Panc1 (cell line): ENCODE data around the gene SPCS3. TPM values are rescaled to one million over a fixed set of nuclear protein-coding genes. Genes with fewer than 3 reads are reported as not detected.
A peak's percentile ranks its signal among the peaks of the same experiment; 100 is the strongest.

Experiments used
- ATAC-seq: fragments of 200-7000 bp; cut with Tn5 transposase; 2 replicates; pipeline ENCODE4 v1.9.1; 2020; ENCODE audit warnings: mild to moderate bottlenecking, moderate library complexity
- BruUV-seq: library from RNA; stranded (reverse); fragments of 400-500 nt; replicated peaks from 2 replicates; lab custom pipeline; 2021; lab: Mats Ljungman, UMichigan
- CTCF ChIA-PET: fragments of 300-600 bp; sonication (Branson Sonifier 250); formaldehyde crosslinking; loops from one replicate; lab custom pipeline; 2022; ENCODE audit warnings: antibody characterized with exemption; lab: Charles Lee
- POLR2A ChIA-PET: fragments of 300-600 bp; sonication (Branson Sonifier 250); formaldehyde crosslinking; loops from one replicate; lab custom pipeline; 2022; ENCODE audit warnings: antibody characterized with exemption; lab: Charles Lee
- DNase-seq: peaks from one replicate; pipeline ENCODE4 v3.0.0-alpha.2; 2010; ENCODE audit warnings: low read depth, low spot score
- H3K27ac ChIP-seq: 2 replicates; pipeline ENCODE4 v1.5.1; 2011; ENCODE audit warnings: mild to moderate bottlenecking, low read length, inconsistent platforms
- H3K27me3 ChIP-seq: fragments of 200-500 bp; sonication (Bioruptor generic); 2 replicates; pipeline ENCODE4 v1.6.0; 2014; ENCODE audit warnings: low read length, inconsistent platforms; ENCODE audit not compliant: control insufficient read depth, insufficient read depth
- H3K36me3 ChIP-seq: fragments of 200-500 bp; sonication (Bioruptor generic); 2 replicates; pipeline ENCODE4 v1.5.1; 2014; ENCODE audit warnings: inconsistent platforms, mild to moderate bottlenecking, low read length, moderate library complexity; ENCODE audit not compliant: control insufficient read depth, insufficient read depth
- H3K4me1 ChIP-seq: 2 replicates; pipeline ENCODE4 v1.5.1; 2011; ENCODE audit warnings: inconsistent platforms, mild to moderate bottlenecking, low read length, moderate library complexity; ENCODE audit not compliant: control insufficient read depth, insufficient read depth
- H3K4me3 ChIP-seq, 2 experiments: 2 replicates each; pipeline ENCODE4 v1.5.1; 2011 to 2012; ENCODE audit warnings: low read depth in 2 of 2, low read length in 2 of 2, mild to moderate bottlenecking in 2 of 2, inconsistent platforms in 1 of 2, moderate library complexity in 1 of 2
- H3K9me3 ChIP-seq: fragments of 200-500 bp; sonication (Bioruptor generic); 2 replicates; pipeline ENCODE4 v1.5.1; 2014; ENCODE audit warnings: low read depth, mild to moderate bottlenecking, inconsistent platforms, low read length, moderate library complexity; ENCODE audit not compliant: control insufficient read depth, insufficient read depth
- CTCF ChIP-seq: fragments of 450-650 bp; IDR thresholded peaks from 2 replicates; pipeline ENCODE4 v1.5.1; 2017; ENCODE audit warnings: mild to moderate bottlenecking
- POLR2AphosphoS5 ChIP-seq: IDR thresholded peaks from 2 replicates; pipeline ENCODE4 v1.6.1; 2012; ENCODE audit warnings: mild to moderate bottlenecking, low read depth, low read length, moderate library complexity
- SIN3A ChIP-seq: IDR thresholded peaks from 2 replicates; pipeline ENCODE4 v1.6.1; 2012; ENCODE audit warnings: low read depth, mild to moderate bottlenecking, low read length, moderate library complexity, borderline replicate concordance; ENCODE audit not compliant: insufficient read depth
- TCF7L2 ChIP-seq: IDR thresholded peaks from 2 replicates; pipeline ENCODE4 v1.6.1; 2011; ENCODE audit warnings: mild to moderate bottlenecking, low read depth, low read length, inconsistent platforms
- in situ Hi-C: cut with HindIII; loops from 2 replicates; pipeline ENCODE4 v1.10.0; 2016; ENCODE audit warnings: low sequenced_read_pairs, low pct_unique_long_range_greater_than_20kb
- intact Hi-C: fragments of 100-400 bp; cut with micrococcal nuclease; formaldehyde crosslinking; loops from one replicate; pipeline ENCODE4 v1.10.0; 2022; ENCODE audit not compliant: unreplicated experiment
- total RNA-seq: library from RNA; stranded (reverse); gene quantifications from one replicate; pipeline ENCODE4 v1.2.1, GENCODE V29; 2021; ENCODE audit not compliant: unreplicated experiment
- TF ChIP-seq, protein P1 (sequence below), 2 experiments: IDR thresholded peaks; 2 replicates each; pipeline ENCODE4 v1.6.1; 2011 to 2012; ENCODE audit warnings: low read depth in 2 of 2, control low read depth in 1 of 2, low read length in 1 of 2, mild to moderate bottlenecking in 1 of 2, moderate library complexity in 1 of 2; ENCODE audit not compliant: insufficient read depth in 1 of 2

The SPCS3 gene
- total RNA-seq, 1 experiment from 2014 or later: 78.5 TPM

- POLR2A ChIA-PET: no interaction called here
- CTCF ChIA-PET: no interaction called here
- DNase-seq (no peak), ATAC-seq (no peak)
- TF ChIP-seq SIN3A (no peak), POLR2AphosphoS5 (no peak), CTCF (no peak), TCF7L2 (no peak)
- Histone ChIP-seq H3K36me3 (no peaks in the 10 kb centered on the region), H3K4me3 (no peak overlapping the region), H3K27me3 (no peaks in the 10 kb centered on the region), H3K9me3 (no peaks in the 10 kb centered on the region), H3K4me1 (no peaks in the 10 kb centered on the region), H3K27ac (no peak overlapping the region)
- no TSS peak for BruUV-seq
- intact Hi-C loops (no loop called here), in situ Hi-C loops (no loop called here)
These were observed 46.0 kb upstream of the SPCS3 start for GRCh38 chr4:176273736-176274135.

DNA sequence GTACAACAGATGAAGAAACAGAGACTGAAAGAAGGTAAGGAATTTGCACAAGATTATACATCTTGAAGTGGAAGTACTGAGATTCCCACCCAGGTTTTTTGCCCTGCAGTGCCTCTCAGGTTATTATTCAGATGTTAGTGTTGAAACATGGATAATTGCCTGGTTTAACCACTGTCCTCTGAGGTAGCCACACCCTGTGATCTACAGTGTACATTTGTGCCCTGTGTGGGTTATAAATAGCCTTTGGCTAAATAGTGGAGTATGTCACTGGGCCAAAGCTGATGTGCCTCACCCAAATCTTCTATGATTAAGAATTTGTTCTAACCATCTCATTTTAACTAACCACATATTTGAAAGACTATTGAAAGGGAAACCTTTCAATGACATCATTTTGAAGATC lies 45.3 kb upstream of the SPCS3 start:
- ATAC-seq (no peak), DNase-seq (no peak)
- Histone ChIP-seq H3K4me3 (no peak overlapping the region), H3K36me3 (no peaks in the 10 kb centered on the region), H3K4me1 (no peaks in the 10 kb centered on the region), H3K9me3 (no peaks in the 10 kb centered on the region), H3K27me3 (no peaks in the 10 kb centered on the region), H3K27ac (no peak overlapping the region)
- intact Hi-C loops: no loop called here
- POLR2A ChIA-PET: no interaction called here
- TF ChIP-seq CTCF: no peak
- in situ Hi-C loops: no loop called here
- no TSS peak for BruUV-seq
- CTCF ChIA-PET: no interaction called here

DNA sequence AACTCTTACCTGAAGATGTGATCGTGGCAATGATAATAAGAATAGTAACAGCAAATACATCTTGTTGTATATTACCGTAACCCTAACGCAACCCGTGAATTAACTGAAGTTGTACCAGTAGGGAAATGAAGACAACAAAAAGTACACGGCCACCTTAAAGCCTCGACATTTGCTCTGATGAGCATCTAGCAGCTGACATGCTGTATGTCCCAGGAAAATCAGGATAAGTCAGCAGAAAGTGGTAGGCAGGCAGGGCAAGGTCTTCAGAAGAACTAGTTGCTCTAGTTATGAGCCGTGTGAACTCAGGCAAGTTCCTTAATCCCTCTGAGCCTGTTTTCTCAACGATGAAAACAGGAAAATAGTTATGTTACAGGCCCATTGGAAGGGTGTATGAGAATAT lies 43.1 kb upstream of the SPCS3 start:
- TF ChIP-seq CTCF: no peak
- TF ChIP-seq POLR2AphosphoS5: no peak
- no peak for TF ChIP-seq TCF7L2
- TF ChIP-seq, protein P1, sequence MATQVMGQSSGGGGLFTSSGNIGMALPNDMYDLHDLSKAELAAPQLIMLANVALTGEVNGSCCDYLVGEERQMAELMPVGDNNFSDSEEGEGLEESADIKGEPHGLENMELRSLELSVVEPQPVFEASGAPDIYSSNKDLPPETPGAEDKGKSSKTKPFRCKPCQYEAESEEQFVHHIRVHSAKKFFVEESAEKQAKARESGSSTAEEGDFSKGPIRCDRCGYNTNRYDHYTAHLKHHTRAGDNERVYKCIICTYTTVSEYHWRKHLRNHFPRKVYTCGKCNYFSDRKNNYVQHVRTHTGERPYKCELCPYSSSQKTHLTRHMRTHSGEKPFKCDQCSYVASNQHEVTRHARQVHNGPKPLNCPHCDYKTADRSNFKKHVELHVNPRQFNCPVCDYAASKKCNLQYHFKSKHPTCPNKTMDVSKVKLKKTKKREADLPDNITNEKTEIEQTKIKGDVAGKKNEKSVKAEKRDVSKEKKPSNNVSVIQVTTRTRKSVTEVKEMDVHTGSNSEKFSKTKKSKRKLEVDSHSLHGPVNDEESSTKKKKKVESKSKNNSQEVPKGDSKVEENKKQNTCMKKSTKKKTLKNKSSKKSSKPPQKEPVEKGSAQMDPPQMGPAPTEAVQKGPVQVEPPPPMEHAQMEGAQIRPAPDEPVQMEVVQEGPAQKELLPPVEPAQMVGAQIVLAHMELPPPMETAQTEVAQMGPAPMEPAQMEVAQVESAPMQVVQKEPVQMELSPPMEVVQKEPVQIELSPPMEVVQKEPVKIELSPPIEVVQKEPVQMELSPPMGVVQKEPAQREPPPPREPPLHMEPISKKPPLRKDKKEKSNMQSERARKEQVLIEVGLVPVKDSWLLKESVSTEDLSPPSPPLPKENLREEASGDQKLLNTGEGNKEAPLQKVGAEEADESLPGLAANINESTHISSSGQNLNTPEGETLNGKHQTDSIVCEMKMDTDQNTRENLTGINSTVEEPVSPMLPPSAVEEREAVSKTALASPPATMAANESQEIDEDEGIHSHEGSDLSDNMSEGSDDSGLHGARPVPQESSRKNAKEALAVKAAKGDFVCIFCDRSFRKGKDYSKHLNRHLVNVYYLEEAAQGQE (IDR thresholded peaks at IDR 0.05; ENCODE audit: insufficient read depth in 1 of 2, low read depth in 2 of 2, low read length in 1 of 2): no peak
- TF ChIP-seq SIN3A: no peak
- in situ Hi-C loops (no loop called here), intact Hi-C loops (loop anchor here (5.0 kb wide), 1 partner anchor 239 kb away; no protein-coding TSS in a partner anchor)
- Histone ChIP-seq H3K27me3 (no peaks in the 10 kb centered on the region), H3K9me3 (no peaks in the 10 kb centered on the region), H3K36me3 (no peaks in the 10 kb centered on the region), H3K4me1 (no peaks in the 10 kb centered on the region), H3K4me3 (peak overlapping the region in 1 of 2 experiments; percentile 59; a peak in 2 of 4 replicates), H3K27ac (no peak overlapping the region)
- CTCF ChIA-PET: no interaction called here
- DNase-seq: no peak
- POLR2A ChIA-PET: no interaction called here
- peak; percentile 34; the same call in 1 of the 2 replicates for ATAC-seq
- no TSS peak for BruUV-seq
